Ishikawa (cell line): ENCODE data around the gene DYRK1A.

Experiments
- CEBPB ChIP-seq: IDR thresholded peaks from 2 replicates; pipeline ENCODE4 v1.6.1; 2012
- CREB1 ChIP-seq: IDR thresholded peaks from 2 replicates; pipeline ENCODE4 v1.6.1; 2012; ENCODE audit warnings: low read depth
- EGR1 ChIP-seq: IDR thresholded peaks from 2 replicates; pipeline ENCODE4 v1.6.1; 2012
- EP300 ChIP-seq: IDR thresholded peaks from 2 replicates; pipeline ENCODE4 v1.6.1; 2012; ENCODE audit warnings: borderline replicate concordance
- FOXM1 ChIP-seq: IDR thresholded peaks from 2 replicates; pipeline ENCODE4 v1.6.1; 2012; ENCODE audit warnings: low read depth, borderline replicate concordance
- MAX ChIP-seq: IDR thresholded peaks from 2 replicates; pipeline ENCODE4 v1.6.1; 2012
- NFIC ChIP-seq: IDR thresholded peaks from 2 replicates; pipeline ENCODE4 v1.6.1; 2012
- RAD21 ChIP-seq: IDR thresholded peaks from 2 replicates; pipeline ENCODE4 v1.6.1; 2012; ENCODE audit warnings: low read depth
- REST ChIP-seq: IDR thresholded peaks from 2 replicates; pipeline ENCODE4 v1.6.1; 2012; ENCODE audit warnings: low read depth, mild to moderate bottlenecking
- TAF1 ChIP-seq: IDR thresholded peaks from 2 replicates; pipeline ENCODE4 v1.6.1; 2012; ENCODE audit warnings: low read depth, mild to moderate bottlenecking
- TCF12 ChIP-seq: IDR thresholded peaks from 2 replicates; pipeline ENCODE4 v1.6.1; 2012; ENCODE audit warnings: low read depth
- TEAD4 ChIP-seq: IDR thresholded peaks from 2 replicates; pipeline ENCODE4 v1.6.1; 2012
- YY1 ChIP-seq: IDR thresholded peaks from 2 replicates; pipeline ENCODE4 v1.6.1; 2012; ENCODE audit warnings: low read depth
- ZBTB7A ChIP-seq: IDR thresholded peaks from 2 replicates; pipeline ENCODE4 v1.6.1; 2012; ENCODE audit warnings: low read depth
- TF ChIP-seq, protein P1 (sequence below): IDR thresholded peaks from 2 replicates; pipeline ENCODE4 v1.6.1; 2012

Gene DYRK1A

DNA sequence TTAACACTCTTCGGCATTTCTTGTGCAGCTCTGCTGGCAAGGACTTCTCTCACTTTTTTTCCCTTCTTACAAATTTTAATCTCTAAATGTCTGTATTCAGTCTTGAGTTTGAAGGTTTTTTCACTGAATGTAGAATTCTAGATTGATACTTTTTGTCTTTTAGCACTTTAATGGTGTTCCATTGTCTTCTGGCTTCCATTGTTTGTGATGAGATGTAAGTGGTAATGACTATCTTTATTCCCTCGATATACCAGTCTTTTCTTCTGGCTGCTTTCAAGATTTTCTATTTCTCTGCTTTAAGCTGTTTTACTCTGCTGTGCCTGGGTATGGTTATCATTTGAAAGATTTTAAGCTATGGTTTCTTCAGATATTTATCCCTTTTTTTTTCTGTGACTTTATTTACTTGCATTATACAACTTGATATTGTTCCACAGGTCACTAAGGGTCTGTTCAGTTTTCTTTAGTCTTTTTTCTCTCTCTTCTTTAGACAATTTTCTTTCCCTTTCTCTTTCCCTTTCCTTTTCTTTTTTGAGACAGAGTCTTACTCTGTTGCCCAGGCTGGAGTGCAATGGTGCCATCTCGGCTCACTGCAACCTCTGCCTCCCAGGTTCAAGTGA, 35.8 kb downstream of the DYRK1A start:
- TF ChIP-seq NFIC (no peak), TCF12 (no peak), YY1 (no peak), TEAD4 (no peak), TAF1 (no peak), CEBPB (no peak), EP300 (no peak), EGR1 (no peak), ZBTB7A (no peak), MAX (no peak), FOXM1 (no peak), RAD21 (no peak), REST (no peak), CREB1 (no peak)
- TF ChIP-seq, protein P1, sequence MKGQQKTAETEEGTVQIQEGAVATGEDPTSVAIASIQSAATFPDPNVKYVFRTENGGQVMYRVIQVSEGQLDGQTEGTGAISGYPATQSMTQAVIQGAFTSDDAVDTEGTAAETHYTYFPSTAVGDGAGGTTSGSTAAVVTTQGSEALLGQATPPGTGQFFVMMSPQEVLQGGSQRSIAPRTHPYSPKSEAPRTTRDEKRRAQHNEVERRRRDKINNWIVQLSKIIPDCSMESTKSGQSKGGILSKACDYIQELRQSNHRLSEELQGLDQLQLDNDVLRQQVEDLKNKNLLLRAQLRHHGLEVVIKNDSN, result no peak

DNA sequence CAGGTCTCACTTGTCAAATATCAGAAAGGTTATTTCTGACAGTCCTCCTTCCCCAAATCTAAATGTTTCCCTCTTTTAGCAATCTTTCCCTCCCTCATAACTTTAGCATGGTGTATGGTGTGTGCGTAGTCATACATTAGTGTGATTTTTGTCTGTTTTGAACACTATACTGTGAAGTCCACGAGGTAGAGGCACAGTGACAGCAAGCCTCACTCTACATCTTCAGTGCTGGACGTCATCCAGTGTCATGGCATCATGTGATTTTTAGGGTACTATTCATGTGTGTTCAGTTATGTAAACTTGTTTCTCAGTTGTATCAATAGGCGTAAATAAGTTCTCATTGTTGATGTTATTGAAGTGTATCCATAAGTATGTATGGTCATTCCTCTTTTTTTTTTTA, 39.1 kb downstream of the DYRK1A start:
- TF ChIP-seq, protein P1, result no peak
- TF ChIP-seq EP300, result no peak
- no peak for TF ChIP-seq TEAD4
- TF ChIP-seq RAD21, result no peak
- TF ChIP-seq MAX, result no peak
- TF ChIP-seq TAF1, result no peak
- TF ChIP-seq ZBTB7A, result no peak
- no peak for TF ChIP-seq CREB1
- TF ChIP-seq TCF12, result no peak
- TF ChIP-seq REST, result no peak
- no peak for TF ChIP-seq NFIC
- TF ChIP-seq CEBPB, result no peak
- TF ChIP-seq EGR1, result no peak
- no peak for TF ChIP-seq FOXM1
- TF ChIP-seq YY1, result no peak

DNA sequence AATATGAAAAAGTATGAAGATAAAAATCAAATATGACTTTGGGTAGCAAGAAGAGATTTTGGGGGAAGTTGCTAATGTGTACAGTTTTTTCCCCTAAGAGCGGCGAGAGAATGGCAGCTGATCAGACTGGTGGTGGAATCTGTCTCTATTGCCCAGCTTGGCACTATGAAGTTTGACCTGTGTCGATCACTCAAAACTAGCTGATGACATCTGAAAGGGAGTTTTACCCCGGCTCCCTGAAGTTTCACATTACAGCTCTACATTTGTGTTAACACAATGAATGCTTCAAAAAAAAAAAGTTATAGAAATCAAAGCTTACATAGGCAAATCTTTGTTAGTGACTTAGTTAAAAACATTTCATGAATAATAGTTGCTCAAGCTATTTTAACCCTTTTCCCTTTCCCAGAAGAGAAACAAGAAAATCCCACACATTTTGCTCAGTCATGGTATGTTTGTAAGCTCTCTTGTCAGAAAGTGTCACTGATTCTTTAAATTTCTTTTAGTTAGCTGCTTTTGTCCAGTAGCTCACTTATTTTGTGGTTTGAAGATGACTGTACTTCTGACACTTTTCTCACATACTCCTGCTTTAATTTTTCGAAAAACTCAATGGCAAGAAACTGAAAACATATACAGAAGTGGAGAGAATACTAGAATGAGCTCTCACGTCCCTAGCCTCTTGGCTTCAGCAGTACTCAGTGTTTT, 41.3 kb downstream of the DYRK1A start:
- TF ChIP-seq MAX (no peak), CREB1 (no peak), NFIC (no peak)
- TF ChIP-seq, protein P1, result no peak

GRCh38 chr21:37408464-37409193, 42.1 kb downstream of the DYRK1A start:
- no peak for TF ChIP-seq TEAD4
- no peak for TF ChIP-seq TCF12
- TF ChIP-seq MAX, result no peak
- TF ChIP-seq NFIC, result no peak
- TF ChIP-seq EP300, result no peak
- TF ChIP-seq CEBPB, result no peak
- no peak for TF ChIP-seq REST
- TF ChIP-seq EGR1, result no peak
- no peak for TF ChIP-seq TAF1
- no peak for TF ChIP-seq CREB1
- TF ChIP-seq ZBTB7A, result no peak
- TF ChIP-seq, protein P1, result no peak
- no peak for TF ChIP-seq FOXM1
- TF ChIP-seq YY1, result no peak
- TF ChIP-seq RAD21, result no peak
